Activated naive CD4-positive, alpha-beta T cell treated with anti-CD3 and anti-CD28 coated beads for 36 hours (primary cell): Measurements from ENCODE around the gene SPSB2. TPM values are rescaled to one million over a fixed set of nuclear protein-coding genes. Genes with fewer than 3 reads are reported as not detected.

Experiments used
- CTCF ChIA-PET: fragments of 350-600 bp; sonication (Branson Sonifier 250); formaldehyde crosslinking; loops from one replicate; lab custom pipeline; 2021; ENCODE audit warnings: antibody characterized with exemption; lab: Charles Lee
- DNase-seq: peaks from one replicate; pipeline ENCODE4 v3.0.0-alpha.2; 2020
- H3K27ac Mint-ChIP-seq: one replicate; pipeline ENCODE4 v1.8.0; 2021; ENCODE audit warnings: mild to moderate bottlenecking, mixed read lengths
- H3K27me3 Mint-ChIP-seq: one replicate; pipeline ENCODE4 v1.8.0; 2021; ENCODE audit warnings: low read depth, mixed read lengths
- H3K36me3 Mint-ChIP-seq: one replicate; pipeline ENCODE4 v1.8.0; 2021; ENCODE audit warnings: low read depth, mixed read lengths
- H3K4me1 Mint-ChIP-seq: one replicate; pipeline ENCODE4 v1.8.0; 2021; ENCODE audit warnings: low read depth, mixed read lengths
- H3K4me3 Mint-ChIP-seq: one replicate; pipeline ENCODE4 v1.8.0; 2021; ENCODE audit warnings: mild to moderate bottlenecking, moderate library complexity, mixed read lengths
- H3K9me3 Mint-ChIP-seq: one replicate; pipeline ENCODE4 v1.8.0; 2021; ENCODE audit warnings: mixed read lengths
- intact Hi-C: fragments of 100-400 bp; cut with micrococcal nuclease; formaldehyde crosslinking; loops from one replicate; pipeline ENCODE4 v1.15.1; 2023
- total RNA-seq, 2 experiments: library from RNA; stranded (reverse); gene quantifications; one replicate each; pipeline ENCODE4 v1.2.3, GENCODE V29; 2021

Gene SPSB2
- total RNA-seq, 2 experiments from 2014 or later: 2.6 to 2.8 TPM

DNA sequence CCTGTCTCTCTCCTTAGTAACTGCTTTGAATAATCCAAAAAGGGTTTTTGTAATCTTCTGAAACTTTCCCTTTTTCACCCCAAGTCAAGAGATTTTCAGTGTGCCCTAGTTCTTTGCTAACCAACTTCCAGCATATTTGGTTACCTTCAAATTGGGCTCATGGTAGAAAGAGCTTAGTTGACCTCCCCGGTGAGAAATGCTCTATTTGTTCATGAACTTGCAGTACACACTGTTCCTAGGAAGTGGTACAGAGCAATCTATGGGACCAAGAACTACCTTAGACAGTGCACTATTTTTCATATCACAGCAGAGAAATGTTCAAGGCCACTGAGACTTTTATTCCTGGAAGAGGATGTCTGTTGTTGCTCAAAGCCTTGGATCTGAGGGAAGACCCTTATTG is 19.5 kb downstream of the SPSB2 start:
- Mint-ChIP-seq H3K4me1 (peaks cover 35% of the 10 kb centered on the region), H3K27me3 (no peaks in the 10 kb centered on the region), H3K4me3 (peak overlapping the region; percentile 86), H3K36me3 (peaks cover 29% of the 10 kb centered on the region), H3K27ac (peak overlapping the region; percentile 93), H3K9me3 (no peaks in the 10 kb centered on the region)
- CTCF ChIA-PET: interaction anchor here (0.7 to 4.0 kb wide), 10 partner anchors 9 to 119 kb away, joined by 3 to 24 read pairs (median 6); partner anchors contain the start of genes PTMS, SPSB2 and TPI1
- intact Hi-C loops: loop anchor here (5.0 kb wide), 3 partner anchors 254 to 516 kb away; partner anchors contain the start of genes C1RL and VAMP1
- DNase-seq: no peak

DNA sequence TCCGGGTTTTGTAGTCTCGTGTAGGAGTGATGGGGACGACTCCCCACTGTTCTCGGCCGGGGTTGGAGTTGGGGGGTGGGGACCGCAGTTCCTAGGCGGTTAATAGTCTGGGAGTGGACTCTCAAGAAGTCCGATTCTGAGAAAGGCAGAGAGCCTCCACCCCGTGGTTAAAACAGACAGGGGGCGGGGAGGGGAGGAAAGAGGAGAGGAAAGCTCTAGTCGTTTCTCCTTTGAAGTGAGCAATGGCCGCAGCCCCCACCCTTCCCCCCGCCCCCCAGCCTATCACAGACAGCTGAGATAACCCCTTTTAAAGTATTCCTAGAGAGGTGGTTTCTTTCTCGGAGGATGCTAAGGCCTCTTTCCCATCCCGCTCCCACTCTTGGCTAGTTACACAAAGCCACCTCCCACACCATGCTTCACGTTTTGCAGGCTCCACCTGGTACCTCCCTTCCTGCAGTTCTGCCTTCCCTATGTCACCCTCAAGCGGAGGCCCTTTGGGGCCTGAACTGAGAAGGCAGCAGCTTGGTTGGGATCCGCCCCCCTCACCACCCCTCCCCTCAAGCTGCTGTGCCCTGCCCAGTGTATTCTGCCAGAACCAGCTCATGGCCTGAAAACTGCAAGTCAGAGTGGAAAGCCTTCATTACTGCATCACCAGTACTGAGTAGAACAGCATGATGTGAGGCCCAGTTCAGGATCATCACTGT is 20.3 kb downstream of the SPSB2 start:
- CTCF ChIA-PET: interaction anchor here (1.0 to 4.0 kb wide), 15 partner anchors 8 to 298 kb away, joined by 3 to 24 read pairs (median 5); partner anchors contain the start of genes MLF2, PTMS, SPSB2 and TPI1
- Mint-ChIP-seq H3K27ac (peak overlapping the region; percentile 93), H3K36me3 (peaks cover 31% of the 10 kb centered on the region), H3K4me3 (peak overlapping the region; percentile 86), H3K27me3 (no peaks in the 10 kb centered on the region), H3K9me3 (no peaks in the 10 kb centered on the region), H3K4me1 (peaks cover 35% of the 10 kb centered on the region)
- peak; percentile 81 for DNase-seq
- intact Hi-C loops: loop anchor here (1.0 to 5.0 kb wide), 18 partner anchors 20 to 516 kb away; partner anchors contain the start of genes C1RL, CHD4, COPS7A and EMG1

DNA sequence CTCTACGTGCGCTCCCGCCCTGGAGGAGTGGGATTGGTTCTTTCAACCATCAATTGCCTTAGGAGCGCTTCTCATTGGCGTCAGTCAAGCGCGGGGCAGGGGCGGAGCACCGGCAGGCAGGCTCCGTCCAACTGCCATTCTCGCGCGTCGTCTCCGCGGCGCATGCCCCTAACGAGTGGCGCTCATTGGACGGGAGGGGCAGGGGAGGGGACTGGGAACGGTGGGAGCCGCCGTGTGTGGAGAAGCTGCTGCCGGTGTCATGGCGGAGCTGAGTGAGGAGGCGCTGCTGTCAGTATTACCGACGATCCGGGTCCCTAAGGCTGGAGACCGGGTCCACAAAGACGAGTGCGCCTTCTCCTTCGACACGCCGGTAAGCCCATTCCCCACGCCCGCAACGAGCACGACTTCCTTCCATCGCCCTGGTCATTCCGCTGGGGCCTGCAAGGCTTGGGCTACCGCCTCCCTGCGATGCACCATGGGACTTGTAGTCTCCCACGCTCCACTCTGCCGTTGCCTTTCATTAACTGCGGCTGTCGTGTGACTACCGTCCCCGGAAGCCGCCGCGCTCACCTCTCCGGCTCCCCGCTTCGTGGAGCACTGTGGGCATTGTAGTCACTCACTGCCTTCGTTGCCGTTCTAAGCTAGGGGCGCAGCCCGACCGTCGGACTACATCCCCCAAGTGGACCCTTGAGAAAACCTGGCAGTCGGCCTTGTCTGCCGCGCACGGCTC is 21.0 kb downstream of the SPSB2 start, which contains the start of gene USP5:
Gene USP5, plus strand, starts transcription at position 230 of the 730 bp plus-strand sequence. Its CDS starts 30 bp downstream, at position 260.
- Mint-ChIP-seq H3K27ac (peak within 1 kb of the TSS; percentile 93), H3K9me3 (no peaks in the 10 kb centered on the region), H3K4me3 (peak within 1 kb of the TSS; percentile 86), H3K36me3 (peaks cover 32% of the 10 kb centered on the region), H3K4me1 (peaks cover 35% of the 10 kb centered on the region), H3K27me3 (no peaks in the 10 kb centered on the region)
- DNase-seq: peak; percentile 99
- intact Hi-C loops: loop anchor here (1.0 to 5.0 kb wide), 22 partner anchors 21 to 515 kb away; partner anchors contain the start of genes C1RL, CHD4, COPS7A and EMG1
- CTCF ChIA-PET: interaction anchor here (0.8 to 4.0 kb wide), 16 partner anchors 9 to 298 kb away, joined by 3 to 24 read pairs (median 5); partner anchors contain the start of genes MLF2, PTMS, SPSB2 and TPI1

DNA sequence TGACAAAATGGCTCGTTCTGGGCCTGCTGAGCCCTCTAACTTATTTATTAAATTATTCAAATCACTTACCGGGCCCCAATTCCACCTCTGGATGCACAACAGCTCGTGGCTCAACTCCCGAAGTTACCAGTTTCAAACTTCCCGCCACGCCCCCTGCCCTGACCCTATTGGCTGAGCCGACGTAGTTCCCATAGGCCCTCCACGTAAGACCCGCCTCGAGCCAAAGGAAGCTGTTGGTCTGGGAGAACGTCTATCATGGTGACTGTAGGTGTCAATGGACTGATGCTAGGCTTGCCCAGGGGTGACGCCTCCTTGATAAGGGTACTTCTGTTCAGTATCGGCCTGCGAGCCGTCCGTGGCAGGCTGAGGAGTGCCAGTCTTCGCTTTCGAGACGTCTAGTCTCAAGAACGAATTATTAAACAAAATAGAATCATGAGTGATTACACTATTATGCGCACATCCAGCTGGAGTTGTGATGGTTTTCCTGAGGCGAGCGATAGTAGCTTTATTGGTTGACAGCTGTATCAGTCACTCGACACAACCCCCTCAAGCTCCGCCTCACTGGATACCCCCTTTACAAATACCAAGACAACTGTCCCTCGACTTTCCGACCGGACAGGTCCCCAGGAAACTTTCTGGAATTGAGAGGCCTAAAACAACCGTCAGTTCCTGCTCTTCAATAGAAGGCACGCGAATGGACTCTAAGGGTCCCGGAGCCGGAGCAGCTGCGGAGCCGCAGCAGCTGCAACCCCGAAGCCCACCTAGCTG is 21.8 kb downstream of the SPSB2 start, which contains the start of gene CDCA3:
Gene CDCA3, minus strand, starts transcription at position 134 of the 768 bp plus-strand sequence. CDS start 334 bp downstream, outside the sequence.
- Mint-ChIP-seq H3K4me3 (peak within 1 kb of the TSS; percentile 86), H3K27me3 (no peaks in the 10 kb centered on the region), H3K9me3 (no peaks in the 10 kb centered on the region), H3K4me1 (peaks cover 35% of the 10 kb centered on the region), H3K36me3 (peaks cover 35% of the 10 kb centered on the region), H3K27ac (peak within 1 kb of the TSS; percentile 93)
- intact Hi-C loops: loop anchor here (1.0 to 5.0 kb wide), 7 partner anchors 23 to 514 kb away; partner anchors contain the start of genes C1RL, LPCAT3, P3H3 and RNU7-1
- CTCF ChIA-PET: interaction anchor here (0.5 to 4.0 kb wide), 14 partner anchors 10 to 369 kb away, joined by 3 to 19 read pairs (median 5); partner anchors contain the start of genes MLF2, SPSB2 and TPI1
- peak; percentile 99 for DNase-seq

DNA sequence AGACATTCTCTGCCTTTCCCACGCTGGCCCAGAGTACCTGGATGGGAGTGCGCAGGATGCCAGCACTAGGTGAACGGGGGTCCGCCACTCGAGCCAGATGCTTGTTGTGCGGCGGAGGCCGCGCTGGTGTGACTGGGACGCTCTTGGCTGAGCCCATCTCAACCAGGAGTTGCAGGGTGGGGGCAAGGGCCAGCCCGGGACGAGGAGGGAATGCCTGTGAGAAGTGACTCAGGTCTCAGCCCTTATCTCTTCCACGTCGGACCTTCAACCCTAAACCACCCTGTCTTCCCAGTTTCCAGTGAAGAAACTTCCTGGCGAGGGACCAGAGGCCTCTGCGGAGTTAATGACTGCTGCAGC is 22.3 kb downstream of the SPSB2 start:
- Mint-ChIP-seq H3K27me3 (no peaks in the 10 kb centered on the region), H3K4me3 (peak overlapping the region; percentile 86), H3K9me3 (no peaks in the 10 kb centered on the region), H3K36me3 (peaks cover 36% of the 10 kb centered on the region), H3K27ac (peak overlapping the region; percentile 93), H3K4me1 (peaks cover 35% of the 10 kb centered on the region)
- intact Hi-C loops: loop anchor here (1.0 to 5.0 kb wide), 7 partner anchors 22 to 513 kb away; partner anchors contain the start of genes C1RL, LPCAT3, P3H3 and RNU7-1
- DNase-seq: no peak
- CTCF ChIA-PET: interaction anchor here (0.5 to 4.0 kb wide), 7 partner anchors 15 to 368 kb away, joined by 3 to 19 read pairs (median 10); partner anchors contain the start of genes MLF2, SPSB2 and TPI1

DNA sequence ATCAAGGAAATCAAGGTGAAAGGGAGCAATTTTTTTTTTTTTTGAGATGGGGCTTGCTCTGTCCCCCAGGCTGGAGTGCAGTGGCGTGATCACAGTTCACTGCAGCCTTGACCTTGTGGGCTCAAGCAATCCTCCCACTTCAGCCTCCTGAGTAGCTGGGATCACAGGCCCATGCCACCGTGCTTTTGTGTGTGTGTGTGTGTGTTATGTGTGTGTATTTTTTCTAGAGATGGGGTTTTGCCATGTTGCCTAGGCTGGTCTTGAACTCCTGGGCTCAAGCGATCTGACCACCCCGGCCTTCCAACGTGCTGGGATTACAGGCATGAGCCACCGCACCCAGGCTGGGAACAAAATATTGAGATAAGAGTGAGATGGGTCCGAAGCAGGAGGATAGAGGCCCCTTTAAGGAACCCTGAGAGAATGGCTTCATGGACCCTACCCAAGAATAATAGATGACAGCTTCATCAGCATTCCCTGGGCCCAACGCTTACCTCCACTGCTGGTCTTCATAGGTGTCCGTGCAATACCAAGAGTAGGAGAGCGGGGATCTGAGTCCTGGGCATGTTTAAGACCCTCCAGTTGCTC is 23.0 kb downstream of the SPSB2 start:
- CTCF ChIA-PET: interaction anchor here (0.6 to 2.1 kb wide), 3 partner anchors 24 to 122 kb away, joined by 3 to 6 read pairs (median 3); no protein-coding TSS in a partner anchor
- H3K27ac Mint-ChIP-seq: peak overlapping the region; percentile 78
- H3K4me1 Mint-ChIP-seq: peaks cover 35% of the 10 kb centered on the region
- peaks cover 36% of the 10 kb centered on the region for H3K36me3 Mint-ChIP-seq
- peak overlapping the region; percentile 86 for H3K4me3 Mint-ChIP-seq
- H3K27me3 Mint-ChIP-seq: no peaks in the 10 kb centered on the region
- intact Hi-C loops: loop anchor here (5.0 kb wide), 3 partner anchors 257 to 513 kb away; partner anchors contain the start of genes C1RL and VAMP1
- DNase-seq: no peak
- H3K9me3 Mint-ChIP-seq: no peaks in the 10 kb centered on the region

DNA sequence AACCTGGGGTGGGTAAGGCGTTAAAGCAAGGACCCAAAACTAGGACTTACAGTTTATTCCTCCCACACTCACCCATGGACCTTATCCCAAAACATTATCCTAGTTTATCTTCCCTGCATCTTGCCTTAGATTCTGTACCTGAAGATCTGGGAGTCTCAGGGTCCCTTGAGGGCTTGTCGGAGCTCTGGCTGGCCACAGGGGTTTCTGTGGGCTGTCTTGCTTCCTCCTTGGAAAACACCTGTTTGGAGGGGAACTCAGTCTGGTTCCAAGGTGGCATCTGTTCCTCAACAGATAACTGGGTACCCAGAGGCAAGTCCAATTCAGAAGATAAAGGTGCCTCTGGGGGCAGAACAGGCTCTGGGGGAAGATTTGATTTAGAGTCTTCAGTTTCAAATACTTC is 23.7 kb downstream of the SPSB2 start:
- CTCF ChIA-PET: interaction anchor here (0.6 to 2.1 kb wide), 5 partner anchors 13 to 121 kb away, joined by 3 to 6 read pairs (median 3); partner anchors contain the start of genes MLF2 and SPSB2
- Mint-ChIP-seq H3K4me3 (peak overlapping the region; percentile 86), H3K27me3 (no peaks in the 10 kb centered on the region), H3K36me3 (peaks cover 36% of the 10 kb centered on the region), H3K4me1 (peaks cover 31% of the 10 kb centered on the region), H3K27ac (no peak overlapping the region), H3K9me3 (no peaks in the 10 kb centered on the region)
- no peak for DNase-seq
- intact Hi-C loops: no loop called here

DNA sequence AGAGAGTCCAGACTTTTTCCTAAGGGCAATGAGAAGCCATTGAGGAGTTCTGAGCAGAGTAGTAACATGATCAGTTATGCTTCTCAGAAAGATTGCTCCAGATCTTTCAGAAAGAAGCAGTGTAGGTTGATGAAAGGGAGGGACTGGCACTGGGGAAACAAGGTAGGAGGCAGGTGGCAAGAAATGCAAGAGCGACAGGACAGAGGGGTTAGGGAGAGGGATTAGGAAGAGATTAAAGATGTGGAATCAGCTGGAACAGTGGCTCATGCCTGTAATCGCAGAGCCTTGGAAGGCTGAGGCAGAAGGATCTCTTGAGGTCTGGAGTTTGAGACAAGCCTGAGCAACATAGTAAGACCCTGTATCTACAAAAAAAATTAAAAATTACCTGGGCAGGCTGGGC is 25.4 kb downstream of the SPSB2 start:
- H3K27me3 Mint-ChIP-seq: no peaks in the 10 kb centered on the region
- H3K27ac Mint-ChIP-seq: no peak overlapping the region
- intact Hi-C loops: no loop called here
- H3K36me3 Mint-ChIP-seq: peaks cover 34% of the 10 kb centered on the region
- no peak overlapping the region for H3K4me3 Mint-ChIP-seq
- CTCF ChIA-PET: interaction anchor here (1.0 to 2.1 kb wide), 3 partner anchors 13 to 163 kb away, joined by 3 to 6 read pairs (median 4); partner anchors contain the start of gene SPSB2
- no peaks in the 10 kb centered on the region for H3K9me3 Mint-ChIP-seq
- DNase-seq: no peak
- peaks cover 17% of the 10 kb centered on the region for H3K4me1 Mint-ChIP-seq

DNA sequence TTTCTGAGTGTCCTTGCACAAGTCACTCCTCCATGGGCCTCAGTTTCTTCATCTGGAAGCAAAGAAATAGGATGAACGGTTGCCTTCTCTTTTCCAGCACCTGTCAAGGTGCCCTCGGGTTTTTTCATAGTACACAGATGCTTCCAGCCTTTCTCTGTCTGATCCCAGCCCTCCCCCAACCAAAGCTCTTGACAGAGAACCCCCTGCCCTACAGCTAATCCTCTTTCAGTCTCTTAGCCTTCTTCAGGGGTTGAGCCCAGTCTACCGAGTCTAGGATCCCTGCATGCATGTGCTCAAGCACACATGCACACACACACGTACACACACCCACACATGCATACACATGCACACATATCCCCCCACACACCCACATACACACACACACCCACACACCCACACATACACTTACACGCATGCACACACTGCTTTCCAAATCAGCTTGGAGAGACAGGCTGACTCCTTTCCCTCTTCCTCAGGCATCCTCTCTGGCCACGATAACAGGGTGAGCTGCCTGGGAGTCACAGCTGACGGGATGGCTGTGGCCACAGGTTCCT is 26.7 kb downstream of the SPSB2 start:
- Mint-ChIP-seq H3K9me3 (no peaks in the 10 kb centered on the region), H3K27ac (no peak overlapping the region), H3K27me3 (no peaks in the 10 kb centered on the region), H3K36me3 (peaks cover 34% of the 10 kb centered on the region), H3K4me1 (peaks cover 17% of the 10 kb centered on the region), H3K4me3 (no peak overlapping the region)
- CTCF ChIA-PET: interaction anchor here (0.5 to 0.6 kb wide), 2 partner anchors 288 to 358 kb away, joined by 3 to 5 read pairs; no protein-coding TSS in a partner anchor
- intact Hi-C loops: no loop called here
- DNase-seq: no peak

DNA sequence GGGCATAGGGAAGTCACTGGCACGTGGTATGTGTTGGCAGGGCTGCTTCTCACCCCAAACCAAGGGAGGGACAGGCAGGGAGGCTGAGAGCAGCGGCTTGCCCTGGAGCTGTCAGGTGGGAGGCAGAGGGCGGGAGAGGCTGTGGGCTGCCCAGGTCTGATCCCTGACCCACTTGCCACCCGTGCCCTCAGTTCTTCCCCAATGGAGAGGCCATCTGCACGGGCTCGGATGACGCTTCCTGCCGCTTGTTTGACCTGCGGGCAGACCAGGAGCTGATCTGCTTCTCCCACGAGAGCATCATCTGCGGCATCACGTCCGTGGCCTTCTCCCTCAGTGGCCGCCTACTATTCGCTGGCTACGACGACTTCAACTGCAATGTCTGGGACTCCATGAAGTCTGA is 27.7 kb downstream of the SPSB2 start:
- Mint-ChIP-seq H3K36me3 (peaks cover 30% of the 10 kb centered on the region), H3K4me1 (peaks cover 13% of the 10 kb centered on the region), H3K9me3 (no peaks in the 10 kb centered on the region), H3K27ac (no peak overlapping the region), H3K4me3 (no peak overlapping the region), H3K27me3 (no peaks in the 10 kb centered on the region)
- DNase-seq: no peak
- CTCF ChIA-PET: interaction anchor here (1.2 to 2.8 kb wide), 2 partner anchors 10 to 21 kb away, joined by 3 to 24 read pairs; no protein-coding TSS in a partner anchor
- intact Hi-C loops: no loop called here
